HG02642 (cell line): ENCODE measurements around the gene SYT7.
"Not testable (repeated sequence)": the region's sequence is repeated elsewhere in the genome, so short reads cannot be mapped to it uniquely, and the experiment has no call there.

Source experiments
- ATAC-seq: cut with Tn5 transposase; IDR thresholded peaks from one replicate; pipeline ENCODE4 v1.9.1; 2021; ENCODE audit warnings: mild to moderate bottlenecking; ENCODE audit not compliant: unreplicated experiment, poor library complexity

SYT7 gene

GRCh38 chr11:61484541-61484940 is 96.3 kb downstream of the SYT7 start:
- ATAC-seq, result no peak

GRCh38 chr11:61482513-61482912 is 98.4 kb downstream of the SYT7 start:
- no peak for ATAC-seq

- ATAC-seq, result no peak
Measured at GRCh38 chr11:61481806-61482205, 99.1 kb downstream of the SYT7 start.

GRCh38 chr11:61480994-61481335 is 99.9 kb downstream of the SYT7 start:
- no peak for ATAC-seq

DNA sequence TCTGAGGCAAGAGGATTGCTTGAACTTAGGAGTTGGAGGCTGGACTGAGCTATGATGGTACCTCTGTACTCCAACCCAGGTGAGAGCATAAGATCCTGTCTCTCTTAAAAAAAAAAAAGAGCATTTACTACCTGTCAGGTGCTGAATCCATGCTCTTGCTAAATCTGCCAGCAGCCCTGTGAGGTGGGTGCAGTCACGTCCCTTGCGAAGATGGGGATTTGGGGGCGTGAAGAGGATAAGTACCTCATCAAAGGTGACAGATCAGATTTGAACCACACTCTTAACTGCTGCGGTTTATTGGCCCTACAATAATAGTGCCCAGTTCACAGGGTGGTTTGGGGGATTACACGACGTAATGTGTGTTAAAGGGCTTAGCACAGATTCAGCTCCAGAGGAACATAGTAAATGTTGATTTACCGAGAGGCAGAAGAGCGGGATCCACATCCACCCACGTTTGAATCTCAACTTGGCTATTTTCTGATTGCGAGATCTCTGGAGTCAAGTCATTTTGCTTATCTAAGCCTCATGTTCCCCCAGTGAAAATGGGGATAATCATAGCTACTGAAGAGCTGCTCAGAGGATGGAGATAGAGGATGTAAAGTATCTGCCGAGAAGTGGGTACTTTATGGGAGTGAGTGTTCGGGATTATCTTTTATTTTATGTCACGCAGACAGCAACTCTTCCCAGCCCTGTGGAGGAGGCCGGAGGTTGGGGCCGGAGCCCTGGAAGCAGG is 100.4 kb downstream of the SYT7 start:
- no peak for ATAC-seq

DNA sequence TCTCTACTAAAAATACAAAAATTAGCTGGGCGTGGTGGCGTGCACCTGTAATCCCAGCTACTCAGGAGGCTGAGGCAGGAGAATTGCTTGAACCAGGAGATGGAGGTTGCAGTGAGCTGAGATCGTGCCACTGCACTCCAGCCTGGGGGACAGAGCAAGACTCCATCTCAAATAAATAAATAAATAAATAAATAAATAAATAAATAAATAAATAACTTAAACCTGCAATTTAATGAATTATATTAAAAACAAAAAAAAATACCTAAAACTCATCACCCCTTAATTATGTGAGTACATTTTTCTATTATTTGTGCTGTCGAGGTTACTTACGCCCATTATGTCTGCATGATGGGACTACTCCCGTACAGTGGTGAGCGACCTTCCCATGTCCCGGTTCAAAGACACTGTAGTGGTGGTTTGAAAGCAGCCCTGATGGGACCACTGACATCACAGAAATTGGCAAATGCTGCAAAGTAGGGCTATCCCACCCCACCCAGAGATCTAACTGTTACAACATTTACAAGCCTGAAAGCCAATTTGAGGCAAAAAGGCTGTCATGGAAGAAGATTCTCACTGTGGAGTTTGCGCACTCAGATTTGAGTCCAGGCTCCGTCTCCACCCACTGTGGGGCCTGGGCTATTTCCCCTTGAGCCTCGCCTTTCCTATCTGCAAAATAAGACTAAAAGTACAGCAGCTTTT is 101.4 kb downstream of the SYT7 start:
- ATAC-seq, result not testable (repeated sequence)

- ATAC-seq, result no peak
Measured at GRCh38 chr11:61477727-61478148, 103.1 kb downstream of the SYT7 start.

GRCh38 chr11:61477126-61477525 is 103.8 kb downstream of the SYT7 start:
- no peak for ATAC-seq

- no peak for ATAC-seq
Measured at GRCh38 chr11:61476371-61476770, 104.5 kb downstream of the SYT7 start.

DNA sequence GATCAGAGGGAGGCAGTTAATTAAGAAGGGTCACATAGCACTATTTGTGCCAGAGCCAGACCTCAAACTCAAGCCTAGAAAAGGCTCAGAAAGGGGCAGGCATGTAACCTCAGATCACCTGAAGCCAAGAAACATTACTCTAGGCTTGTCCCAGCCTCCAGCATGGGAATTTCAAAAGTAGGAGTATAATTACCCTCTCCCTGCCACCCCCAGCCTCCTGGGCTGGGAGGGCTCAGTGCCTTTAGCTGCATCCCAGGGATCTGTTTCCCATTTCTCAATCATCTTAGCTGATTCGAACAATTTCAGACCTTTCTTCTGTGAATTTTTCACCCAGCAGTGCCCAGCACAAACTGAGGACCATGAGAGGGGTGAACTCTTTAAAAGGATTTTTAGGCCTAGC is 105.4 kb downstream of the SYT7 start:
- ATAC-seq, result no peak

DNA sequence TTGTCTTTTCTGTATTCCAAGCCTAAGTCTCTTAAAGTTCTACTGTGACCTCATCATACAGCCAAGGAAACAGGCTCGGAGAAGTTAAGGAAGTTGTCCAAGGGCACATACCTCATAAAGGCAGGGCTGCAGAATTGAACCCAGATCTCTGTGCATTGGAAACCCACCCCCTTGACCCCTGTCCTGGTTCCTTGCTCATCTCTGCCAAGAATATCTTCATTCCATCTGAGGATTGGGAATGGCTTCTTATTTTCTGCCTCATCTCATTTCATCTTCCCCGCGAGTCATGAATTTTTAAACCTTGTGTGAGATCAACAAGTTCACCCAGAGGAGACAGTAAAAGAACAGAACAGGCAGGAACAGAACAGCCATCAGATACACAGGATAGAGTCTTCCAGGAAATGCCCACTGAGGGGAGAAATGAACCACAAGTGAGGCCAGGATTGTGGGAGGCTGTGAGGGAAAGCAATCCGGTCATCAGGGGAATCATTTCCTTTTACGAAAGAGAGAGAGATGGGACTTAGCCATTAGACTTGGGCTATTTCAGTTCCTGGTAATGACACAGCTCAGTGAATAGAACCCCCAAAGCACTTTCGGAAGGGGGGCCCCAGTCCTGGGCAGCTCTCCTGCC is 106.7 kb downstream of the SYT7 start:
- no peak for ATAC-seq

- no peak for ATAC-seq
Measured at GRCh38 chr11:61473370-61474012, 107.4 kb downstream of the SYT7 start.

GRCh38 chr11:61472868-61473267 is 108.0 kb downstream of the SYT7 start:
- no peak for ATAC-seq

DNA sequence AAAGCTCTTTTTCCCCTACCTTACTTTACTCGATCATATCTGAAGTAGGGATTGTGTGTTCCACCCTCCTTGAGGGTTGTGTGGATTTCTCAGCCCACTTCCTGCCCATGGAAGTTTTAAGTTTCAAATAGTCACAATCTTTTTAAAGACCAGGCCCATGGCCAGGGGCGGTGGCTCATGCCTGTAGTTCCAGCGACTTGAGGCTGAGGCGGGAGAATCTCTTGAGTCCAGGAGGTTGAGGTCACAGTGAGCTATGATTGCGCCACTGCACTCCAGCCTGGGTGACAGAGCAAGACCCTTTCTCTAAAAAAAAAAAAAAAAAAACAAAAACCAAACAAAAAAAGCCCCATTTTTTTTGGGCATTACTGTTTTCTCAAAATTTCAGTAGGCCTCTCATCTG is 108.6 kb downstream of the SYT7 start:
- ATAC-seq, result no peak

GRCh38 chr11:61468002-61468401 is 112.9 kb downstream of the SYT7 start:
- ATAC-seq, result no peak

GRCh38 chr11:61467602-61468001 is 113.3 kb downstream of the SYT7 start:
- not testable (repeated sequence) for ATAC-seq
